Hypothalamus (tissue), 51 donors: ENCODE data around the gene MICALL1.
"Not testable (repeated sequence)": the region's sequence is repeated elsewhere in the genome, so short reads cannot be mapped to it uniquely, and the experiment has no call there.

Experiments
- DNase-seq, 51 donors: peaks; one replicate each; lab custom pipeline; 2025; lab: John Stamatoyannopoulos, UW

Gene MICALL1

GRCh38 chr22:37953062-37953436, 47.0 kb downstream of the MICALL1 start:
- DNase-seq: peak in 3 of 51 donors; percentile 55 to 83 (median 57)

- DNase-seq: peak; percentile 57 to 95 (median 86)
Measured at GRCh38 chr22:37953437-37954179, 47.5 kb downstream of the MICALL1 start, which contains the start of the genes C22orf23 and POLR2F. TSS of gene C22orf23 (minus strand) at chr22:37953601. CDS start at chr22:37953149, 452 bp downstream. TSS of gene POLR2F (plus strand) at chr22:37953699. CDS start at chr22:37953788, 89 bp downstream.

DNA sequence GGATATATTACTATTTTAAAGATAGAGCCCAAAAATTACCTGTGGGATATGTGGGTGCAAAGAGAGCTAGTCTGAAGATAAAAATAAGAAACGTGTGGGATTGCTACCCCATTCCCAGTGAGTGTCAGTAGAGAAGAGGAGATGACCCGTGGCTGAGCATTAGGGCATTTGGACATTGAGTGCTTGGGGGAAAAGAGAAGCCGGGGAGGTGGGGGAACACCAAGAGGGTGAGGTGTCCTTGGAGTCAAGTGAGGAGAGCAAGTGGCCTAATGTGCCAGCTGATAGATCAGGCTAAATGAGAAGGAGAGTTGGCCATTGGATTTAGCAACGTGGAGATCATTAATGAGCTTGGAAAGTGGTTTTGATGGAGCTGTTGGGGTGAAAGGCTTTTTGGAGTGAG, 48.6 kb downstream of the MICALL1 start:
- DNase-seq: no peak

DNA sequence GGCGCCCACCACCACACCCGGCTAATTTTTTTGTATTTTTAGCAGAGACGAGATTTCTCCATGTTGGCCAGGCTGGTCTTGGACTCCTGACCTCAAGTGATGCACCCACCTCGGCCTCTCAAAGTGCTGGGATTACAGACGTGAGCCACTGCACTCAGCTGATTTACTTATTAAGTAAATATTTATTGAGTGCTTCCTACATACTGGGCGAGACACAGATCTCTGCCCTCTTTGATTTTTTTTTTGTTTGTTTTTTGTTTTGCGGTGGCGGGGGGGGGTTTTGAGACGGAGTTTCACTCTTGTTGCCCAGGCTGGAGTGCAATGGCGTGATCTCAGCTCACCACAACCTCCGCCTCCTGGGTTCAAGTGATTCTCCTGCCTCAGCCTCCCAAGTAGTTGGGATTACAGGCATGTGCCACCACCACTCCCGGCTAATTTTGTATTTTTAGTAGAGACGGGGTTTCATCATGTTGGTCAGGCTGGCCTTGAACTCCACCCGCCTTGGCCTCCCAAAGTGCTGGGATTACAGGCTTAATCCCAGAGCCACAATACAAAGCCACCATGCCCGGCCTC, 49.8 kb downstream of the MICALL1 start:
- not testable (repeated sequence) for DNase-seq

DNA sequence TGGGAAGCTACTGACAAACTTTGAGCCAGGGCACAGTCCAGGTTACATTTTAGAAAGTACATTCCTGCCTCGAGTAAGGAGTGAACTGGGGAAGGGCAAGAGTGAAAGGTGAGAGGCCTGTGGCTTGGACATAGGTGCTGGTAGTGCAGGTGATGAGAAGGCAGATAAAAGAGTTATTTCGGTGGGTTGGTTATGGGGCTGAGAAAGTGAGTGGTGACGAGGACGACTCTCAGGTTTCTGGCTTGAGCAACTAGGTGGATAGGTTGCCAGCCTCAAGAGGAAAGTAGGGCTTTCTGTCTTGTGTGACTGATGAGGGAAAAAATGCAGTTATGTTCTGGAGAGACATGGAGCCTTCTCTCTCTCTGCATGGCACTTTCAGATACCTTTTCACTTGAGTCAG, 51.1 kb downstream of the MICALL1 start:
- DNase-seq: no peak

GRCh38 chr22:37959231-37959825, 53.2 kb downstream of the MICALL1 start:
- DNase-seq: no peak

GRCh38 chr22:37961062-37961461, 55.0 kb downstream of the MICALL1 start:
- no peak for DNase-seq

GRCh38 chr22:37965940-37966664, 60.0 kb downstream of the MICALL1 start:
- DNase-seq: no peak

- no peak for DNase-seq
Measured at GRCh38 chr22:37967147-37967546, 61.0 kb downstream of the MICALL1 start.

DNA sequence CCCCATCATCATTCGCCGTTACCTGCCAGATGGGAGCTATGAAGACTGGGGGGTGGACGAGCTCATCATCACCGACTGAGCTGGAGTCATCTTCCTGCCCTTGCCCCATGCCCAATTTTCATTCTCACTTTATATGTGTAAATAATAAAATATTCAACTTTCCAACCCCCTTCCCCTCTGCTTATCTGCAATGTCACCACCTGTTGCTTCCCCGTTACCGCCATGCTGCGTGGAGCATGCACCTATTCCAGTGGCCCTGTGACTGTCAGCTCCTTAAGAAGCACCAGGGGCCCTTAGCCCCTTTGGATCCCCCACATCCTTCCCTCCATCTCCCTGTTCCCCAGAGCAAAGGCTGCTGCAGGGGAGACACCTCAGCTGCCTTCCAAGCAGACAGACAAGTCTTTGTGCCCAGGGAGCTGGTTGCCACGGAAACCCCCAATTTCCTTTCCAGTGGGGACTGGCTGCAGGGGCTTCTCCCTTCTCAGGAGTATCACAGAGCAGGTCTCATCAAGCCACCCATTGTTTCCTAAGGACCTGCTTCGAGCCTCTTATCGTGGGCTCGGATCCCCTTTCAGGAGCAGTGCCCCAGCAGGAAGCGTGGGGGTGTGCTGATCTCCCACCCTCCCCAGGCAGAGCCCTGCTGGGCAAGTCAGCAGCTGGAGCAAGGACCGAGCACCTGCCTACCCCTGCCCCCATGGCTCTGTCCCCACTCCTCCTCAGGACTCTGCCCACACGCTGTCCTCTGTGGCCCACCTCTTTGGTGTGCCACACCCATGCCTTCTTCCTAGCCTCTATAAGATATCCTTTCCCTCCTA, 61.7 kb downstream of the MICALL1 start:
- peak in 5 of 51 donors; percentile 16 to 37 (median 27) for DNase-seq

GRCh38 chr22:37968452-37969251, 62.6 kb downstream of the MICALL1 start:
- peak in 35 of 51 donors; percentile 23 to 85 (median 58) for DNase-seq

DNA sequence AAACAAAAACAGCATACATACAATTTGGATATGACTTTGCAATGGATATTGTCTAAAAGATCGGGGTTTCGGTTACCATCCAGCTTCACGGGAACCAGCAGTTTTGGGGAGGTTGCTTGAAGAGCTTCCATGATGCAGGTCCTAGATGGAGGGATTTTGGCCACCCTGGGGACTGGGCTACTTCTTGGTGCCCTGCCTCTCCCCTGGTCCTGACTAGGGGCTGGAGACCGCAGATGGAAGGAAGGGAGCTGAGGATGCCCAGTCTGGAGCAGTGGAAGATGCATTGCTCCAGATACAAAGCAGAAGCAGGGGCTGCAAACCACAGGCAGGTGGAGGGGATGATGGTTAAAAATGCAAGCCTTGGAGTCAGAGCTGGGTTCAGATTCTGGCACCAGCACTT, 64.8 kb downstream of the MICALL1 start:
- DNase-seq: no peak

GRCh38 chr22:37971475-37972434, 65.7 kb downstream of the MICALL1 start:
- DNase-seq: peak in 2 of 51 donors; percentile 36 to 56

- peak in 5 of 51 donors; percentile 35 to 47 (median 37) for DNase-seq
Measured at GRCh38 chr22:37972527-37972926, 66.4 kb downstream of the MICALL1 start.

GRCh38 chr22:37973271-37974170, 67.4 kb downstream of the MICALL1 start:
- DNase-seq: no peak

DNA sequence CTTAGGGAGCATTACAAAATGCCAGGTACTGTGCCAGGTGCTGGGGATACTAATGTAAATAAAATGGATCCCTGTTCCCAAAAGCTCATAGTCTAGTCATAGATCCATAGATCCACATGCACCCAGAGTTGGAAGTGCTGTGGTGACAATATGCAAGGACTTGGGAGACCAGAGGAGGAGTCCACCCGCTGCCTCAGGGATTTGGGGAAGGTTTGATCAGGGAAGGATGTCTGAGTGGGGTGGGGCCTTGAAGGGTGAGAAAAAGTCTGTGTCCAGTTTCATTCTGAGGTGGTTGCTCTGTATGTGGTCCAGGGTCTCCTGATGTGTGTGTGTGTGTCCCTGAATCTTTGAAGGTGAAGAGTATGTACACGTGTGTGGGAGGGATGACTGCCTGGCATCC, 69.1 kb downstream of the MICALL1 start:
- no peak for DNase-seq

GRCh38 chr22:37976022-37976421, 69.9 kb downstream of the MICALL1 start:
- DNase-seq: not testable (repeated sequence)
